Measurements from ENCODE around the gene LDLRAD3.

LDLRAD3 gene

DNA sequence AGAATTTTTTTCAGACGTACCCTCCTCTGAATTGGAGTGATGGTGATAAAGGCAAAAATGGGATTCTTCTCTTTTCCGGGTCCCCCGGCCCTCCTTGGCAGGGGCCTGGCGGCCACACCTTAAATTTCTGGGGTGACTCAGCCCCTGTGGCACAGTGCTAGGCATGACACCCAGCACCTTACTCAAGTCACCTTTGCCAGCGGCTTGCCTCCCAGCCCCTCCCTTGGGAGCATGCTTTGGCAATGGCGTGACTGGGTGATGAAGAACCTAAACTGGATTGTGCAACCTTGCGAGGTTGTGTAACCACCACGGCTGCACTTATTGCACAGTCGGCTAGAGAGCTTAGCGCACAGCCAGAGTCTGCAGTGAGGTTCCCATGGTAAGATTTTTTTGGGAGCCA is 16.2 kb upstream of the LDLRAD3 start:
- no peak for DNase-seq (ENCODE audit: low read depth)

DNA sequence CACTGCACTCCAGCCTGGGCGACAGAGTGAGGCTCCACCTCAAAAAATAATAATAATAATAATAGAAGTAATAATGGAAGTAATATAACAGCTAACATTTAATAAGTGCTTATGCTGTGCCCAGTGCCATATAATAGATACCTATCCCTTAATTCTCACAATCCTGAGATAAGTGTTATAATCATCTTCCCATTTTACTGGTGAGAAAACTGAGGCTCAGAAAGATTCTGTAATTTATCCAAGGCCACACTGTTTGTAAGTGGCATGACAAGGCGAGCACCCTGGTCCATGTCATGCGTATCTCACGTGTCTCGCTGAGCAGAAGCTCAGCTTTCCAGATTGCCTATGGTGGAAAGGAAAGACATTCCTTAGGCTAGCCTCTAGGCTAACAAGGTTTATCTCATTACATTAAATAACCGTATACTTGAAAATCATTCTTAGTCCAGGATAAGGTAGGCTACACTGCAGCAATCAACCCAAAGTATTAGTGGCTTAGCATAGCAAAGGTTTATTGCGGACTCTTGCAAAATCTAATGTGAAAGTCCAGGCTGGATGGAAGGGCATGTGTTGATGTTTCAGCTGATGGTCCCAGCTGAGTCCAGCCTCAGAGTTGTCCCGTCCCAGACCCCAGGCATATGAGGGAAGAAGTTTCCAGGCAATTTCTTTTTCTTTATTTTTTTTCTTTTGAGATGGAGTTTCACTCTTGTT is 15.0 kb upstream of the LDLRAD3 start:
- DNase-seq (ENCODE audit: low read depth): no peak

DNA sequence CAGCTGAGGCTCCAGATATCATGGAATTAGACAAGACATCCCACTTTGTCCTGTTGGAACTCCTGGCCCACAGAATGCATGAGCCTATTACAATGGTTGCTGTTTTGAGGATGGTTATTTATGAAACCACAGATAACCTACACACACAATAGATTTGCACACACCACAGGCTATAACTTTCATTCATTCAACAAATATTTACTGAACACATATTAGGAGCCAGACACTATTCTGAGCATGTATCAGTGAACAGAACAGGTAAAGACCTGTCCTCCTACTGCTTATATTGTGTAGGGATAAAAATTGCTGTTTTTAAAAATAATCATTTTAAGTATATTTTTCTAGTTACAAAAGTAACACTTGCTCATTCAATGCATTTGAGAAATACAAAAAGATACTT is 13.4 kb upstream of the LDLRAD3 start:
- no peak for DNase-seq (ENCODE audit: low read depth)

DNA sequence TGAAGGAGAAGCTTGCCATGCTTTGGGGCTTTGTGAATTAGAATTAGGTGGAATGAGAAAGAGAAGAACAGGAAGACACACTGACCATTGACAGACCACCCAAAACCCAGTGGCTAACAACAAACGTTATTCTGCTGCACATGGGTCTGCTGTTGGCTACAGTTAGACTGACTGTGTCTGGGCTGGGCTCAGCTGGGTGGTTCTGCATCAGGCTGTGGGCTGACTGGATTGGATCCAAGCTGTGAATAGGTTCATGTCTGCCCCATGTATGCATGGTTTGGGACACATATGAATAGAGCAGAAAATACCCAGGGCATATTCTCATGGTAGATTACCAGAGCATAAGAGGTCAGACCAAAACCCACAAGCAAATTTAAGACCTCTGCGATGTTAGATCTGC is 11.7 kb upstream of the LDLRAD3 start:
- DNase-seq (ENCODE audit: low read depth): no peak

DNA sequence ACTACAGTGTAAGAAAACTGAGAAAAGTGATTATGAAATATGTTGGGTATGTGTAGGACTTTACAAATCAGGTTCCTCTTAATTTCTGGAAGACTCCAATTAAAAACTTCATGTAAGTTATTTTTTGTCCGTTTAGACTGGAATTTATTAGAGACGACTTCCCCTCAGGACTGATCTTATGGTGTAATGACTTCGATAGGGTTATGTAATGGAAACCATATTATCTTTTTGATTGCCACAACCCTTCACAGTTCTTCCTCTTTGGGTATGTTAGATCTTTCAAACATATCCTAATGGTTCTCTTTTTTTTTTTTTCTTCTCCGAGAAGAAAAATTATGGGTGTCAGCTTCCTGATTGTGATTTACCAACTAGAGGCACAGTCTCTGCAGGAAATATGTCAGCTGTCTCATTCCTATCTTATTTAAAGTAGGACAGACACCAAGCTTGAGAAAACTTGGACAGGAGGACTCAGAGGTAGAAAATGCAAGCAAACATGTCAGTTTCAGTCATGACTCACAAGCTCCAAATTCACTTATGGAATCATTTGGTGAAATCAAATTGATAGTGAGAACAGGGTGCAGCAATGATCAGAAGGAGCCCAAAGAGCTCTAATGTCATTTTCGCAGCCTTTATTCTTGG is 11.1 kb upstream of the LDLRAD3 start:
- no peak for DNase-seq (ENCODE audit: low read depth)

DNA sequence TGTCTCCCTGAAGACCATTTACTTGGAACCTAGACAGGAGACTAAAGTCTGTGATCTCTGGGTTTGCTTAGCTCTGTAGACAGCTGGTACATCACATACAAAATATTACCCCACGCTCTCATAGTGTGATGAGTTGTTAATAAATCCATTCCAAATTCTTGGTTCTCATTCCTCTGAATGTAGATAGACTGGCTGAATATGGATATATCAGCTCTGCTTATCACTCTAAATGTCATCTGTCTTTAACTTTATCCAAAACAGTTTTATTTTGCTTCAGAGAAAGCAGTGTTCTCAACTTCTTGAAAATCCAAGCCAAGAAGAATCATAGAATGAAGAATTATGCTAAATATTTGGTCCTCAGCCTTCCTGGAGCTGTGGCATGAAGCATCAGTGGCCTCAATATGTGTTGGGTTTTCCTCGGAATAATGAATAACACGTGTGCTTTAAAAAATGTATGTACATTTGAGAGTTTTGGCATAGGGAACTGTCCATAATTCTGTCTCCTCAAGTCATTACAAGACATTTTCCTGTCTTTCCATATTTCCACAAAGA is 10.5 kb upstream of the LDLRAD3 start:
- no peak for DNase-seq (ENCODE audit: low read depth)

DNA sequence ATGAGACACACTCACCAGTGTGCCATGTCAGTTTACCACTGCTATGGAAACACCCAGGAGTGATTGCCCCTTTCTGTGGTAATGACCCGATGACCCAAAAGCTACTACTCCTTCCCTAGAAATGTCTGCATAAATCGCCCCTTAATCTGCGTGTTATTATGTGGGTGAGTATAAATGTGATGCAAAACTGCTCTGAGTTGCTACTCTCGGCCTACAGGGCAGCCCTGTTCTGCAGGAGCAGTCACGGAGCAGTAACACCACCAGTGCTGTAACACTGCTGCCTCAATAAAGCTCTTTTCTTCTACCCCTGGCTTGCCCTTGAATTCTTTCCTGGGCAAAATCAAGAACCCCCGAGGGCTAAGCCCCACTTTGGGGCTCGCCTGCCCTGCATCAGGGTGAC is 9.6 kb upstream of the LDLRAD3 start:
- DNase-seq (ENCODE audit: low read depth): no peak

DNA sequence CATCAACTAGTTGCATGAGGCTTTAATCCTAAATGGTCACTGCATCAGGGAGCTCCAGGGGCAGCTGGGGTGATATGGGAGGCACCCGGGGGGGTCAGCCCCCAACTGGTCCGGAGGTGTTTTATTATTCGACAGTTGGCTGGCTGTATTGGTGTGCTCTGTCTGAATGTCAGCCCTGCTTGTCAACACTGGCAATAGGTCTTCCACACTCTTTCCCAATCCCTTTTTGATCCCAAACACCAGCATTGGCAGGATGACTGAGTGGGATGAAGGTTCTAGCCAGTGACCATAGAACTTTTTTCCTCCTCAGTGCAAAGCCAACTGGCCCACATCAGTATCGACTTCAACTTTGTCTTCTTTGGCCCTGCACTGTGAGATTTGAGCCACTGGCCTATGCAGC is 8.9 kb upstream of the LDLRAD3 start:
- DNase-seq (ENCODE audit: low read depth): no peak

GRCh38 chr11:35935390-35935789 is 8.5 kb upstream of the LDLRAD3 start:
- DNase-seq (ENCODE audit: low read depth): no peak

DNA sequence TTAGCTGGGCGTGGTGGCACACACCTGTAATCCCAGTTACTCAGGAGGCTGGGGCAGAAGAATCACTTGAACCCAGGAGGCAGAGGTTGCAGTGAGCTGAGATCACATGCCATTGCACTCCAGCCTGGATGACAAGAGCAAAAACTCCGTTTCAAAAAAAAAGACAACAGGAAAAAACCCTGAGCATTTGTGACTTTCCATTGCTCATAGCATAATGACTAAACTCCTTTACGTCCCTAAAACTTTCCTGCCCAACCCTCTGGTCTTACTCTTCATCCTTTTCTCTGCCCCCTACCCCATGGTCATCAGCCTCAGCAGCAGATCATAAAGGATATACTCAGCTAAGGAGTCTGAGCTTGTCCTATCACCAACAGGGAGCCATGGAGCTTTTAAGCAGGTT is 6.8 kb upstream of the LDLRAD3 start:
- no peak for DNase-seq (ENCODE audit: low read depth)

DNA sequence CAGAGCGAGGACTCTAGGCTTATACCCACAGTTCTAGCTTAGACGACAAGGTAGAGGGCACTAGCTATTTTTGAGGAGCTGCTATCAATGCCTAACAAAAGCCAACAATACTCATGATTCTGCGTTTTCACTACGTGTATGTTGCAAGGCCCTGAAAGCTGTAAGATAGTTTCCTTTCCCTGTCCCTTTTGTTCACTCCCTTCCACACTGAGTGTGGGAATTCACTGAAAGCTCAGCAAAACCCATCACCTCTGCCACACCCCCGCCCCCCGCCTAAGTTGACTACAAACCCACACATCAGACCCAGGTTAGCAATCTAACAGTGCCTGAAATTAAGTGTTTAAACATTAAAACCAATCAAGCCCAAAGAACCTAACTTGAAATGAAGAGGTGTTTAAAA is 6.2 kb upstream of the LDLRAD3 start:
- no peak for DNase-seq (ENCODE audit: low read depth)

DNA sequence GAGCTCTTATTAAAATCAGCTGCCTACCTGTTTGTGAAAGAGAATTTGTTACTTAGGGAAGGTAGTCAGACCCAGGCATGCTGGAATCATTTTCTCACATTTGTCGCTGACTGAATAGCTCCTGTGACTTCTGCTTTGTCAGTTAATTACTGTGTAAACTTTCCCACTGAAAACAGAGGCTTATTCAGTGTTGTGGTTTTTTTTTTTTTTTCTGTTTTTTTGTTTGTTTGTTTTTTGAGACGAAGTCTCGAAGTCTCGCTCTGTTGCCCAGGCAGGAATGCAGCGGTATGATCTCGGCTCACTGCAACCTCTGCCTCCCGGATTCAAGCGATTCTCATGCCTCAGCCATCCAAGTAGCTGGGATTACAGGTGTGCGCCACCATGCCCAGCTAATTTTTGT is 5.6 kb upstream of the LDLRAD3 start:
- no peak for DNase-seq (ENCODE audit: low read depth)

GRCh38 chr11:35943309-35943708 is 553 bp upstream of the LDLRAD3 start:
- DNase-seq (ENCODE audit: low read depth): no peak

GRCh38 chr11:35944503-35945136 is 758 bp downstream of the LDLRAD3 start:
- DNase-seq (ENCODE audit: low read depth): no peak

DNA sequence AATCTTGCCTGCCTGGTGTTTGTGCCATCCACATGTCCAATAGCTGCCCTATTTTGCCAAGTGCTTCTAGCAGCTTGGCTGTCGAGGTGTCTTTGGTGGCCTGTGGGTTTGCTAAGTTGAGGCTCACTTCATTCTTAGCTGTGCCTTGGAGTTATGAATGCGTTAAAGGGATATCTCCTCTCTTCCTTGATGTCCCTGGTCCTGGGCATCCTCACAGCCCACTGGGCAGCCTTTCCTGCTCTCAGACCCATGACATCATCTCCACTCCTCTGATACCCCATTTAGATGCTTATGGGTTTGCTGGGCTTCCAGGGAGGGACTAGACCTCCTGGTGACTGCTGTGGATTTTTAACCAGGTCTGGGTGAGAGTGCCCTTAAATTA is 1.3 kb downstream of the LDLRAD3 start:
- no peak for DNase-seq (ENCODE audit: low read depth)

GRCh38 chr11:35946766-35947165 is 2.9 kb downstream of the LDLRAD3 start:
- no peak for DNase-seq (ENCODE audit: low read depth)

DNA sequence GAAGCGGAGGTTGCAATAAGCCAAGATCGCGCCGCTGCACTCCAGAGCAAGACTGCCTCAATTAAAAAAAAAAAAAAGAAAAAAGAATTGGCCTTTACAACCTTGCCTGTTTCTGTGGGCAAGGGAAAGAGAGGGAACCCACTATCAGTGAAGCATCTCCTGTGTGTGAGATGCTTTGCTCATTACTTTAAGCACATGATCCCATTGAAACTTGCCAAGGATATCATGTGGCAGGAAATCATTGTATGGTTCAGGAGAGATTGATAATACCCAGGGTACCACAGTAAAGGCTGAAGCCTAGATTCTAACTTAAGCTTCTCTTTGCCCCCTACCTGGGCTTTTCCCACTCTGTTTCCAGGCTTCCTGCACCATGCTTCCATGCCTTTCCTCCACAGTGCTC is 3.6 kb downstream of the LDLRAD3 start:
- DNase-seq (ENCODE audit: low read depth): no peak

DNA sequence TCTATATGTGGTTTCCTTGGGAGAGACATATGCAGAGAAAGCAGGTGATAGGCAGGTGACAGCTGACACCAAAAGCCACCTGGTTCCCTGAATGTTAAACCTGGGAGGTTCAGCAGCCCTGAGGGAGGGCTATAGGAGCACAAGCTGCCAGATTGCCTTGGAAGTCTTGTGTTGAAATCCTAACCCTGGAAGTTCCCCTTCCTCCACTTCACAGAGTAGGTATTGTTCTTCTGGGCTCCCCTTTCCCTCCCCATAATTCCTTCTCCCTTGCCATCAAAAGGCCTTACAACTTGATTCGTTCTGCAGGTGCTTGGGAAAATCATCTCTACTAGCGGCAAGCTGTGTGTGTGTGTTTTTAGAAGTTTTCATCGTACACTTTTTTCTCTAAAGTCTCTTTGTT is 5.4 kb downstream of the LDLRAD3 start:
- DNase-seq (ENCODE audit: low read depth): no peak

GRCh38 chr11:35950082-35950481 is 6.2 kb downstream of the LDLRAD3 start:
- DNase-seq (ENCODE audit: low read depth): no peak

GRCh38 chr11:35951680-35952079 is 7.8 kb downstream of the LDLRAD3 start:
- DNase-seq (ENCODE audit: low read depth): no peak

GRCh38 chr11:35953081-35953760 is 9.4 kb downstream of the LDLRAD3 start:
- no peak for DNase-seq (ENCODE audit: low read depth)

- no peak for DNase-seq (ENCODE audit: low read depth)
These were observed 10.3 kb downstream of the LDLRAD3 start for GRCh38 chr11:35954205-35954604.

GRCh38 chr11:35955636-35956035 is 11.8 kb downstream of the LDLRAD3 start:
- no peak for DNase-seq (ENCODE audit: low read depth)

Measured in CMK (cell line).